Mononuclear cell (primary cell): ENCODE data around the gene ALPG. TPM values are rescaled to one million over a fixed set of nuclear protein-coding genes. Genes with fewer than 3 reads are reported as not detected.
"Not testable (repeated sequence)": the region's sequence is repeated elsewhere in the genome, so short reads cannot be mapped to it uniquely, and the experiment has no call there.

Source experiments
- H3K27me3 ChIP-seq: 2 replicates; pipeline ENCODE4 v1.6.0; 2011; ENCODE audit warnings: low read length, control low read depth; ENCODE audit not compliant: insufficient read depth
- H3K4me1 ChIP-seq: 2 replicates; pipeline ENCODE4 v1.5.1; 2011; ENCODE audit warnings: mild to moderate bottlenecking, low read length, control low read depth; ENCODE audit not compliant: insufficient read depth
- H3K4me3 ChIP-seq: 2 replicates; pipeline ENCODE4 v1.5.1; 2011; ENCODE audit warnings: mild to moderate bottlenecking, low read length, moderate library complexity
- H3K9me3 ChIP-seq: 2 replicates; pipeline ENCODE4 v1.5.1; 2011; ENCODE audit warnings: low read depth, mild to moderate bottlenecking, control low read depth, low read length
- total RNA-seq: library from RNA; depleted of rRNA; stranded (reverse); fragments of >200 nt; gene quantifications from one replicate; pipeline ENCODE4 v1.2.3, GENCODE V29; 2012

Gene ALPG
- total RNA-seq, 1 donor = not detected

- H3K9me3 ChIP-seq, H3K4me3 ChIP-seq, H3K4me1 ChIP-seq, H3K27me3 ChIP-seq: not testable (repeated sequence)
These were observed 36.6 kb upstream of the ALPG start for GRCh38 chr2:232370007-232370406.

GRCh38 chr2:232372231-232373208 is 34.1 kb upstream of the ALPG start:
- no peak overlapping the region for H3K4me3 ChIP-seq
- no peaks in the 10 kb centered on the region for H3K9me3 ChIP-seq
- no peaks in the 10 kb centered on the region for H3K27me3 ChIP-seq
- H3K4me1 ChIP-seq = no peaks in the 10 kb centered on the region

GRCh38 chr2:232374356-232374755 is 32.3 kb upstream of the ALPG start:
- no peak overlapping the region for H3K4me3 ChIP-seq
- no peaks in the 10 kb centered on the region for H3K4me1 ChIP-seq
- H3K27me3 ChIP-seq = no peaks in the 10 kb centered on the region
- H3K9me3 ChIP-seq = no peaks in the 10 kb centered on the region

GRCh38 chr2:232375164-232375563 is 31.5 kb upstream of the ALPG start:
- Histone ChIP-seq H3K9me3 (no peaks in the 10 kb centered on the region), H3K4me3 (no peak overlapping the region), H3K27me3 (no peaks in the 10 kb centered on the region), H3K4me1 (no peaks in the 10 kb centered on the region)

GRCh38 chr2:232376260-232376659 is 30.4 kb upstream of the ALPG start:
- Histone ChIP-seq H3K9me3 (no peaks in the 10 kb centered on the region), H3K4me1 (no peaks in the 10 kb centered on the region), H3K4me3 (no peak overlapping the region), H3K27me3 (no peaks in the 10 kb centered on the region)

GRCh38 chr2:232376713-232377112 is 29.9 kb upstream of the ALPG start:
- H3K4me1 ChIP-seq = no peaks in the 10 kb centered on the region
- H3K9me3 ChIP-seq = no peaks in the 10 kb centered on the region
- H3K4me3 ChIP-seq = no peak overlapping the region
- H3K27me3 ChIP-seq = no peaks in the 10 kb centered on the region

GRCh38 chr2:232377319-232377718 is 29.3 kb upstream of the ALPG start:
- Histone ChIP-seq H3K4me3 (no peak overlapping the region), H3K9me3 (no peaks in the 10 kb centered on the region), H3K27me3 (no peaks in the 10 kb centered on the region), H3K4me1 (no peaks in the 10 kb centered on the region)

- Histone ChIP-seq H3K27me3 (no peaks in the 10 kb centered on the region), H3K4me1 (no peaks in the 10 kb centered on the region), H3K9me3 (no peaks in the 10 kb centered on the region), H3K4me3 (no peak overlapping the region)
These were observed 28.6 kb upstream of the ALPG start for GRCh38 chr2:232377841-232378734.

- not testable (repeated sequence) for H3K9me3 ChIP-seq, H3K4me3 ChIP-seq, H3K4me1 ChIP-seq, H3K27me3 ChIP-seq
These were observed 27.9 kb upstream of the ALPG start, which contains the start of gene ALPP for GRCh38 chr2:232378735-232379151. Gene ALPP, plus strand, starts transcription at chr2:232378751. Its CDS starts 52 bp downstream, at chr2:232378803.

- H3K4me1 ChIP-seq, H3K9me3 ChIP-seq, H3K27me3 ChIP-seq, H3K4me3 ChIP-seq: not testable (repeated sequence)
These were observed 26.7 kb upstream of the ALPG start for GRCh38 chr2:232379610-232380590.

- H3K9me3 ChIP-seq, H3K4me3 ChIP-seq: not testable (repeated sequence)
These were observed 25.2 kb upstream of the ALPG start for GRCh38 chr2:232381204-232382031.

GRCh38 chr2:232382331-232383225 is 24.1 kb upstream of the ALPG start:
- Histone ChIP-seq H3K4me1 (no peaks in the 10 kb centered on the region), H3K27me3 (peaks cover 11% of the 10 kb centered on the region), H3K9me3 (no peaks in the 10 kb centered on the region)

More at GRCh38 chr2:232381204-232382031, 25.2 kb upstream of the ALPG start:
- not testable (repeated sequence) for H3K27me3 ChIP-seq, H3K4me1 ChIP-seq

GRCh38 chr2:232384466-232384865 is 22.2 kb upstream of the ALPG start:
- H3K27me3 ChIP-seq = peaks cover 11% of the 10 kb centered on the region
- H3K4me3 ChIP-seq = no peak overlapping the region
- H3K4me1 ChIP-seq = no peaks in the 10 kb centered on the region
- H3K9me3 ChIP-seq = no peaks in the 10 kb centered on the region

More at GRCh38 chr2:232382331-232383225, 24.1 kb upstream of the ALPG start:
- H3K4me3 ChIP-seq = no peak overlapping the region
